Spleen (tissue), 7 donors: ENCODE data around the gene NTN1.

Experiments used
- CTCF ChIP-seq, 11 experiments: fragments of 200-600 bp in 7 of 11; fragments of 450-650 bp in 4 of 11; sonication (generic) in 4 of 11; IDR thresholded peaks in 8 of 11; conservative IDR thresholded peaks in 3 of 11; 1 replicate in 7 of 11; 2 replicates in 4 of 11; pipeline versions ENCODE4 v1.4.0 to v1.8.0; 2016 to 2021; ENCODE audit warnings: antibody characterized with exemption in 11 of 11, inconsistent platforms in 4 of 11, mild to moderate bottlenecking in 1 of 11
- POLR2A ChIP-seq, 3 donors: fragments of 450-650 bp; IDR thresholded peaks; one replicate each; pipeline ENCODE4 v1.5.1; 2017; ENCODE audit warnings: antibody characterized with exemption in 3 of 3, mild to moderate bottlenecking in 1 of 3
- POLR2AphosphoS5 ChIP-seq, 3 donors: sonication (generic); formaldehyde crosslinking; IDR thresholded peaks; one replicate each; pipeline ENCODE4 v1.5.1; 2017; ENCODE audit warnings: antibody characterized with exemption in 3 of 3
- donor health status: DM: no; HTN: no; CAD: no; lungs with moderate emphysema.
- donor health status: DM: no; HTN: no; CAD: no.
- donor health status: DM: no; HTN: no; CAD: no.

GRCh38 chr17:9188367-9188766 is 167.1 kb downstream of the NTN1 start:
- TF ChIP-seq POLR2AphosphoS5 (IDR thresholded peaks at IDR 0.05) (no peak), POLR2A (IDR thresholded peaks at IDR 0.05) (no peak), CTCF (IDR thresholded peaks at IDR 0.05 in 8 of 11, conservative IDR thresholded peaks at IDR 0.05 in 3 of 11) (no peak)
